ENCODE results near the gene SBNO2. TPM values are rescaled to one million over a fixed set of nuclear protein-coding genes. Genes with fewer than 3 reads are reported as not detected.

Gene SBNO2
- total and polyA plus RNA-seq, 9 of the 15 experiments (the other 6 are each of a cell fraction or from before 2014, with no cell fraction given), result 0.01 to 46.2 (median 6.7) TPM

- Histone ChIP-seq H3K36me3 (ENCODE audit: control insufficient read depth, insufficient read depth, low read length) (peaks cover 46% of the 10 kb centered on the region; the same call in 2 of the 3 replicates), H3K4me2 (ENCODE audit: insufficient read depth, low read length) (no peak overlapping the region), H3K27me3 (ENCODE audit: control insufficient read depth in 2 of 2, insufficient read depth in 2 of 2, low read length in 2 of 2) (no peaks in the 10 kb centered on the region), H3K9me3 (replicated peaks; ENCODE audit: control insufficient read depth, insufficient read depth, low read depth, low read length) (no peaks in the 10 kb centered on the region), H2AFZ (ENCODE audit: low read depth, low read length) (no peak overlapping the region), H3K27ac (ENCODE audit: extremely low read depth, low read depth, low read length) (no peak overlapping the region), H3K9me1 (ENCODE audit: control insufficient read depth, insufficient read depth, low read length) (no peaks in the 10 kb centered on the region), H4K20me1 (replicated peaks; ENCODE audit: control insufficient read depth, insufficient read depth, low read length) (no peaks in the 10 kb centered on the region), H3K9ac (ENCODE audit: insufficient read depth in 1 of 2, low read depth in 2 of 2, low read length in 2 of 2) (no peak overlapping the region; a peak in 1 of 4 replicates), H3K4me3 (no peak overlapping the region), H3K4me1 (replicated peaks in 1 of 2; ENCODE audit: control insufficient read depth in 2 of 2, insufficient read depth in 2 of 2, low read length in 2 of 2) (peaks cover 0 to 60% of the 10 kb centered on the region in 2 experiments; a peak in 2 of 5 replicates), H3K79me2 (ENCODE audit: control insufficient read depth, insufficient read depth, low read length) (no peaks in the 10 kb centered on the region)
- FAIRE-seq, result no peak
- DNase-seq (ENCODE audit: extremely low read depth in 1 of 4, low spot score in 3 of 4), result no peak
- ChIA-PET CTCF (ENCODE audit: low intra/inter-chr PET ratio) (no interaction called here), POLR2A (interaction anchor here (0.6 to 1.7 kb wide), 2 partner anchors 16 to 136 kb away, joined by 3 to 4 read pairs; no protein-coding TSS in a partner anchor)
- in situ Hi-C loops (cut with MboI) (no loop called here), intact Hi-C loops (cut with micrococcal nuclease) (no loop called here)
- no peak for ATAC-seq
- TF ChIP-seq ZKSCAN1 (IDR thresholded peaks at IDR 0.05; ENCODE audit: low read depth, low read length) (no peak), SREBF2 (CRISPR knock-in tag; IDR thresholded peaks at IDR 0.05) (no peak), HNRNPK (IDR thresholded peaks at IDR 0.05; ENCODE audit: low read depth, low read length, poor library complexity, severe bottlenecking) (no peak), NCOA4 (IDR thresholded peaks at IDR 0.05; ENCODE audit: partially characterized antibody) (no peak), ZNF324 (CRISPR knock-in tag; IDR thresholded peaks at IDR 0.05) (no peak), MTA1 (IDR thresholded peaks at IDR 0.05; ENCODE audit: borderline replicate concordance) (no peak), ZNF398 (CRISPR knock-in tag; IDR thresholded peaks at IDR 0.05) (no peak), BCLAF1 (IDR thresholded peaks at IDR 0.05; ENCODE audit: borderline replicate concordance in 1 of 2, control insufficient read depth in 1 of 2, low read depth in 2 of 2, low read length in 1 of 2) (no peak), NFIX (CRISPR knock-in tag; IDR thresholded peaks at IDR 0.05; ENCODE audit: low read depth) (no peak), TAL1 (IDR thresholded peaks at IDR 0.05) (no peak), ZNF121 (CRISPR knock-in tag; conservative IDR thresholded peaks at IDR 0.05) (no peak), NFXL1 (CRISPR knock-in tag; IDR thresholded peaks at IDR 0.05) (no peak), CEBPG (CRISPR knock-in tag; IDR thresholded peaks at IDR 0.05) (no peak), CEBPG (tag; conservative IDR thresholded peaks at IDR 0.05 in 1 of 2, IDR thresholded peaks at IDR 0.05 in 1 of 2) (no peak), ZNF780A (CRISPR knock-in tag; IDR thresholded peaks at IDR 0.05) (no peak), ZNF431 (CRISPR knock-in tag; IDR thresholded peaks at IDR 0.05) (no peak)
- WGBS (ENCODE audit: insufficient coverage, low coverage, missing lambda C conversion rate), result 83% methylated on average over 24 of the region's 38 CpGs
- BruUV-seq (replicated peaks), result no TSS peak
These were observed 26.9 kb downstream of the SBNO2 start for GRCh38 chr19:1146858-1147780.
